EL (cell line): Measurements from ENCODE around the gene CTNND2.
"Not testable (repeated sequence)": the region's sequence is repeated elsewhere in the genome, so short reads cannot be mapped to it uniquely, and the experiment has no call there.

ENCODE experiments used
- DNase-seq: peaks from one replicate; pipeline ENCODE4 v3.0.0-alpha.2; 2016

CTNND2 gene

GRCh38 chr5:11869203-11869602, 35.0 kb downstream of the CTNND2 start:
- no peak for DNase-seq

- DNase-seq, result no peak
Measured at GRCh38 chr5:11863911-11864310, 40.3 kb downstream of the CTNND2 start.

- no peak for DNase-seq
Measured at GRCh38 chr5:11857391-11857790, 46.9 kb downstream of the CTNND2 start.

- no peak for DNase-seq
Measured at GRCh38 chr5:11854936-11855335, 49.3 kb downstream of the CTNND2 start.

GRCh38 chr5:11853796-11854195, 50.5 kb downstream of the CTNND2 start:
- DNase-seq, result no peak

- no peak for DNase-seq
Measured at GRCh38 chr5:11853140-11853539, 51.1 kb downstream of the CTNND2 start.

- DNase-seq, result no peak
Measured at GRCh38 chr5:11852717-11853087, 51.5 kb downstream of the CTNND2 start.

GRCh38 chr5:11851965-11852716, 52.1 kb downstream of the CTNND2 start:
- DNase-seq, result no peak

- DNase-seq, result no peak
Measured at GRCh38 chr5:11851416-11851815, 52.8 kb downstream of the CTNND2 start.

- not testable (repeated sequence) for DNase-seq
Measured at GRCh38 chr5:11828566-11828965, 75.7 kb downstream of the CTNND2 start.

- DNase-seq, result no peak
Measured at GRCh38 chr5:11822598-11822997, 81.6 kb downstream of the CTNND2 start.

GRCh38 chr5:11815916-11816315, 88.3 kb downstream of the CTNND2 start:
- DNase-seq, result no peak

GRCh38 chr5:11815481-11815880, 88.8 kb downstream of the CTNND2 start:
- no peak for DNase-seq

- no peak for DNase-seq
Measured at GRCh38 chr5:11814373-11814772, 89.9 kb downstream of the CTNND2 start.

- no peak for DNase-seq
Measured at GRCh38 chr5:11809407-11809806, 94.8 kb downstream of the CTNND2 start.

- no peak for DNase-seq
Measured at GRCh38 chr5:11803436-11803835, 100.8 kb downstream of the CTNND2 start.

GRCh38 chr5:11801061-11801460, 103.2 kb downstream of the CTNND2 start:
- no peak for DNase-seq

GRCh38 chr5:11797132-11797531, 107.1 kb downstream of the CTNND2 start:
- DNase-seq, result no peak

- no peak for DNase-seq
Measured at GRCh38 chr5:11793396-11793795, 110.8 kb downstream of the CTNND2 start.

- no peak for DNase-seq
Measured at GRCh38 chr5:11792621-11793020, 111.6 kb downstream of the CTNND2 start.

GRCh38 chr5:11791792-11792191, 112.5 kb downstream of the CTNND2 start:
- no peak for DNase-seq

GRCh38 chr5:11790201-11790600, 114.0 kb downstream of the CTNND2 start:
- DNase-seq, result no peak

- no peak for DNase-seq
Measured at GRCh38 chr5:11785771-11786352, 118.4 kb downstream of the CTNND2 start.

- DNase-seq, result no peak
Measured at GRCh38 chr5:11780641-11781345, 123.5 kb downstream of the CTNND2 start.
